ENCODE data around the gene RBM17.

GRCh38 chr10:6054884-6055283, 34.0 kb upstream of the RBM17 start:
- TF ChIP-seq CTCF (IDR thresholded peaks at IDR 0.05): no peak
- TF ChIP-seq POLR2A (IDR thresholded peaks at IDR 0.05): no peak
- TF ChIP-seq POLR2AphosphoS5 (IDR thresholded peaks at IDR 0.05): no peak
- no peak for TF ChIP-seq EP300 (IDR thresholded peaks at IDR 0.05)
